ENCODE data around the gene RNF182. TPM values are rescaled to one million over a fixed set of nuclear protein-coding genes. Genes with fewer than 3 reads are reported as not detected.
"Not testable (repeated sequence)": the region's sequence is repeated elsewhere in the genome, so short reads cannot be mapped to it uniquely, and the experiment has no call there.

RNF182 gene
- total RNA-seq, 4 donors from 2014 or later: 1.3 to 4.5 (median 3.0) TPM

DNA sequence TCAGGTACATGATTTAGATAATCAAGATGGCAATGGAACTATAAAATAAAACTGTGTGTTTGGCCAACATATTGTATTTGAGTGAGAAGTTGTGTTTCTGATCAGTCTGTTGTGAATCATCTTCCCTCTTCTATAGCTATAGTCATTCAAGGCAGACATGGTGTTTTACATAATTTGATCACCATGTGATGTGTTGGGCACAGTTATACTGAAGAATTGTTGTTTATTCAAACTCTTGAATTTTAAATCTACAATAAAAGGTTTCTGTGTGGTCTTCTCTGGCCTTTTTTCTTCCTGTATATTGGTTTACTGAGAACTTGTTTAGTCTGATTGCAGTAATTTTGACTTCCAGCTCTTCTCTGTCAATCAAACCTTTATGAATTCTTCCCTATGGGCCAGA lies 4.4 kb downstream of the RNF182 start:
- Histone ChIP-seq H3K36me3 (no peaks in the 10 kb centered on the region), H3K4me1 (peaks cover 0 to 9% of the 10 kb centered on the region in 2 donors), H3K4me3 (replicated peaks in 1 of 3) (no peak overlapping the region), H3K27ac (no peak overlapping the region), H3K27me3 (no peaks in the 10 kb centered on the region), H3K9me3 (no peaks in the 10 kb centered on the region)
- intact Hi-C loops (cut with DNase I): no loop called here
- TF ChIP-seq, protein P1, sequence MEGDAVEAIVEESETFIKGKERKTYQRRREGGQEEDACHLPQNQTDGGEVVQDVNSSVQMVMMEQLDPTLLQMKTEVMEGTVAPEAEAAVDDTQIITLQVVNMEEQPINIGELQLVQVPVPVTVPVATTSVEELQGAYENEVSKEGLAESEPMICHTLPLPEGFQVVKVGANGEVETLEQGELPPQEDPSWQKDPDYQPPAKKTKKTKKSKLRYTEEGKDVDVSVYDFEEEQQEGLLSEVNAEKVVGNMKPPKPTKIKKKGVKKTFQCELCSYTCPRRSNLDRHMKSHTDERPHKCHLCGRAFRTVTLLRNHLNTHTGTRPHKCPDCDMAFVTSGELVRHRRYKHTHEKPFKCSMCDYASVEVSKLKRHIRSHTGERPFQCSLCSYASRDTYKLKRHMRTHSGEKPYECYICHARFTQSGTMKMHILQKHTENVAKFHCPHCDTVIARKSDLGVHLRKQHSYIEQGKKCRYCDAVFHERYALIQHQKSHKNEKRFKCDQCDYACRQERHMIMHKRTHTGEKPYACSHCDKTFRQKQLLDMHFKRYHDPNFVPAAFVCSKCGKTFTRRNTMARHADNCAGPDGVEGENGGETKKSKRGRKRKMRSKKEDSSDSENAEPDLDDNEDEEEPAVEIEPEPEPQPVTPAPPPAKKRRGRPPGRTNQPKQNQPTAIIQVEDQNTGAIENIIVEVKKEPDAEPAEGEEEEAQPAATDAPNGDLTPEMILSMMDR (IDR thresholded peaks at IDR 0.05): no peak
- no peak for TF ChIP-seq POLR2A (IDR thresholded peaks at IDR 0.05)
- DNase-seq: no peak

DNA sequence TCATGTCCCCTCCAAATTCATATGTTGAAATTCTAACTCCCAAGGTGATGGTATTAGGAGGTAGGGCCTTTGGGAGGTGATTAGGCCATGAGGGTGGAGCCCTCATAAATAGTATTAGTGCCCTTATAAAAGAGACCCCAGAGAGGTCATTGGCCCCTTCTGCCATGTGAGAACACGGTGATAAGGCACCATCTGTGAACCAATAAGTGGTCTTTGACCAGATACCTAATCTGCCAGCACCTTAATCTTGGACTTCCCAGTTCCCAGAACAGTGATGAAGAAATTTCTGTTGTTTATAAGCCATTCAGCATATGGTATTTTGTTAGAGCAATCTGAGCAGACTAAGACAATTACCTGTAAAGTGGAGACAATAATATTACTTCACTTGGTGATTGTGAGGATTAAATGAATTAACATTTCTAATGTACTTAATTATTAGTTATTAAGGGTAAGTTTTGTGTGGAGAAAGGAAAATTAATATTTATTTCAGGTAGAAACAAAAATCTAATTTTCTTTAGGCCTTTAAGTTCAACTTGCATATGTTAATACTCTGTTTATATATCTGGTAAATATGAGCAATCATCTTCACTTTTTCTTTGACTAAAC lies 7.1 kb downstream of the RNF182 start:
- no peaks in the 10 kb centered on the region for H3K9me3 ChIP-seq
- H3K27me3 ChIP-seq: no peaks in the 10 kb centered on the region
- TF ChIP-seq, protein P1 (IDR thresholded peaks at IDR 0.05): no peak
- no peak for TF ChIP-seq POLR2A (IDR thresholded peaks at IDR 0.05)
- H3K27ac ChIP-seq: no peak overlapping the region
- H3K36me3 ChIP-seq: no peaks in the 10 kb centered on the region
- no peak overlapping the region for H3K4me3 ChIP-seq (replicated peaks in 1 of 3)
- no peak for DNase-seq
- 100% methylated on average over 1 of the region's 1 CpG for WGBS, 2 donors
- intact Hi-C loops (cut with DNase I): no loop called here
- no peaks in the 10 kb centered on the region for H3K4me1 ChIP-seq

DNA sequence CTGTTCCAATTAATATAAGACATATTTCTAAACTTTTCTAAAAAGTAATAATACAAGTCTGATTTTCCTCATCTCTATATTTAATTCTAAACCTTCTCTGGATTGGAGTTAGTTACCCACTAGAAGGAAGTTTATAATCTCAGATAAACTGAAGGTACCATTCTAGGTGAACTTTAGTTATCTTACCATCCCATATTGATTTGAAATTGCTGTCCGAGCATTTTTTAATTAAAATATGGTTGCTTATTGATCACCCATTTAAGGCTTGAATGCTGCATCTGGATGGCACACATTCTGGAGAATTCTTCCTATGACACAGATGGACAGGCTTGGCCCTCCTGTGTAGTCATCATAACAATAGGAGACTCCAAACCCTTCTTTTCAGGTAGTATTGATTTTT lies 8.0 kb downstream of the RNF182 start:
- Histone ChIP-seq H3K36me3 (no peaks in the 10 kb centered on the region), H3K27me3 (no peaks in the 10 kb centered on the region), H3K9me3 (no peaks in the 10 kb centered on the region), H3K4me3 (replicated peaks in 1 of 3) (no peak overlapping the region), H3K4me1 (no peaks in the 10 kb centered on the region), H3K27ac (no peak overlapping the region)
- TF ChIP-seq, protein P1 (IDR thresholded peaks at IDR 0.05): no peak
- no peak for TF ChIP-seq POLR2A (IDR thresholded peaks at IDR 0.05)
- intact Hi-C loops (cut with DNase I): no loop called here
- 100% methylated on average over 1 of the region's 1 CpG for WGBS, 2 donors
- DNase-seq: no peak

DNA sequence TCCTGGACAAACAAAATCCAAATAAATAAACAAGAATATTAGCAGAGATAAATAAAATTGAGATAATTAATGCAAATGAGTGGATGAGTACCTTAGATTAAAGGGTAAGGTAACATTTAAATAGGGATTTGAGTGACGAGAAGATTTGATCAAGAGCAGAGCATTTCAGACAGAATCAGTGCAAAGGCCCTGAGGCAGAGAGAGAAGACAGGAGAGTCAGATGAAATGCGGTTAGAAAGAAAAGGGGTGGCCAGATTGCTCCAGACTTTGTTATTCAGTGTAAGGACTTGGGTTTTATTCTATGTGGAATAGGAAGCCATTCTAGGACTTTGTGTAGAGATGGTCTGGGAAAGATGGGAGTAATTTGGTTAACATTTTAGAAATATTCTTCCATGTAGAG lies 10.0 kb downstream of the RNF182 start:
- 97 to 98% methylated on average over 2 of the region's 2 CpGs for WGBS, 2 donors
- Histone ChIP-seq H3K27ac (no peak overlapping the region), H3K36me3 (no peaks in the 10 kb centered on the region), H3K27me3 (no peaks in the 10 kb centered on the region), H3K9me3 (no peaks in the 10 kb centered on the region), H3K4me1 (no peaks in the 10 kb centered on the region), H3K4me3 (replicated peaks in 1 of 3) (no peak overlapping the region)
- DNase-seq: no peak
- TF ChIP-seq, protein P1 (IDR thresholded peaks at IDR 0.05): no peak
- TF ChIP-seq POLR2A (IDR thresholded peaks at IDR 0.05): no peak
- intact Hi-C loops (cut with DNase I): no loop called here

DNA sequence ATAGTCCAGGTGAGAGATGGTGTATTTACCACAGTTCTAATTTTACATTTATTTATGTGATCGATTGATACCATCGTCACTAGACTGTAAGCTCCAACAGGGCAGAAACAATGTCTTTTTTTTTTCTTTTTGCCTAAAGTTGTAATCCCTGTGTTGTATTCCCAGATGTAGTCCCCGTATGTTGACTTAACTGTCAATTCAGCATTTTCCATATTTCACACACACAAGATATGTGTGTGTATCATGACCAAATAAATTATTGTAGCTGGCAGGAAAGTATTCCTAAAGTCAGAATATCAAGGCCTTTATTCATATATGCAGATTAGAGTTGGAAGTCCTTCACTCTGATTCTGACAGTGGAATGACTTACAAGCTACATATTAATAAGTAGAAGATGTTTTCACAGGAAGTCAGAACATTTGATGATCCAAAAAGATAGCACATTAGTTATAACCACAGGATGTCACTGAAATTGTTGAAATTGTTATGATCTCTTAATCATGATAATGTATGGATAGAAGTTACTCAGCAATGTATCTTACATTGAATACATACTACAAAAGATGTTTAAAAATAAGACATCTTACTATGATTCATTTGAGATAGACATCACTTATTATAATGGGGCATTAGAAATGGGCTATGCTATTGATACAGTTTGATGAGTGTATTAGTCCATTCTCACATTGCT lies 10.6 kb downstream of the RNF182 start:
- no peak for TF ChIP-seq POLR2A (IDR thresholded peaks at IDR 0.05)
- TF ChIP-seq, protein P1 (IDR thresholded peaks at IDR 0.05): no peak
- intact Hi-C loops (cut with DNase I): no loop called here
- no peaks in the 10 kb centered on the region for H3K27me3 ChIP-seq
- no peaks in the 10 kb centered on the region for H3K4me1 ChIP-seq
- no peaks in the 10 kb centered on the region for H3K36me3 ChIP-seq
- 90 to 99% methylated on average over 3 of the region's 3 CpGs for WGBS, 2 donors
- no peak overlapping the region for H3K4me3 ChIP-seq (replicated peaks in 1 of 3)
- H3K9me3 ChIP-seq: no peaks in the 10 kb centered on the region
- no peak overlapping the region for H3K27ac ChIP-seq
- no peak for DNase-seq

DNA sequence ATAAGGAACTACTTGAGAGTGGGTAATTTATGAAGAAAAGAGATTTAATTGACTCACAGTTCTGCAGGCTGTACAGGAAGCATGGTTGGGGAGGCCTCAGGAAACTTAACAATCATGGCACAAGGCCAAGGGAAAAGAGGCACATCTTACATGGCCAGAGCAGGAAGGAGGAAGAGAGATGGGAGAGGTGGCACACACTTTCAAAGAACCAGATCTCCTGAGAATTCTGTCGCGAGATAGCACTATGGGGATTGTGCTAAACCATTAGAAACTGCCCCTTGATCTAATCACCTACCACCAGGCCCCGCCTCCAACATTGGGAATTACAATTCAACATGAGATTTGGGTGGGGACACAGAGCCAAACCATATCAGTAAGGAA lies 11.1 kb downstream of the RNF182 start:
- H3K27me3 ChIP-seq; H3K9me3 ChIP-seq; DNase-seq; intact Hi-C loops (cut with DNase I); H3K27ac ChIP-seq; H3K36me3 ChIP-seq; H3K4me3 ChIP-seq (replicated peaks in 1 of 3); H3K4me1 ChIP-seq: not testable (repeated sequence)
- WGBS, 2 donors: 79 to 84% methylated on average over 3 of the region's 3 CpGs

Measured in thyroid gland (tissue), 4 donors.